ENCODE results near the gene POMT2.
"Not testable (repeated sequence)": the region's sequence is repeated elsewhere in the genome, so short reads cannot be mapped to it uniquely, and the experiment has no call there.

POMT2 gene, protein sequence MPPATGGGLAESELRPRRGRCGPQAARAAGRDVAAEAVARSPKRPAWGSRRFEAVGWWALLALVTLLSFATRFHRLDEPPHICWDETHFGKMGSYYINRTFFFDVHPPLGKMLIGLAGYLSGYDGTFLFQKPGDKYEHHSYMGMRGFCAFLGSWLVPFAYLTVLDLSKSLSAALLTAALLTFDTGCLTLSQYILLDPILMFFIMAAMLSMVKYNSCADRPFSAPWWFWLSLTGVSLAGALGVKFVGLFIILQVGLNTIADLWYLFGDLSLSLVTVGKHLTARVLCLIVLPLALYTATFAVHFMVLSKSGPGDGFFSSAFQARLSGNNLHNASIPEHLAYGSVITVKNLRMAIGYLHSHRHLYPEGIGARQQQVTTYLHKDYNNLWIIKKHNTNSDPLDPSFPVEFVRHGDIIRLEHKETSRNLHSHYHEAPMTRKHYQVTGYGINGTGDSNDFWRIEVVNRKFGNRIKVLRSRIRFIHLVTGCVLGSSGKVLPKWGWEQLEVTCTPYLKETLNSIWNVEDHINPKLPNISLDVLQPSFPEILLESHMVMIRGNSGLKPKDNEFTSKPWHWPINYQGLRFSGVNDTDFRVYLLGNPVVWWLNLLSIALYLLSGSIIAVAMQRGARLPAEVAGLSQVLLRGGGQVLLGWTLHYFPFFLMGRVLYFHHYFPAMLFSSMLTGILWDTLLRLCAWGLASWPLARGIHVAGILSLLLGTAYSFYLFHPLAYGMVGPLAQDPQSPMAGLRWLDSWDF

GRCh38 chr14:77320238-77320935 lies at the start of gene POMT2:
Gene POMT2, minus strand, starts transcription at chr14:77320883. Its CDS starts 202 bp downstream, at chr14:77320681.
- DNase-seq = peak; percentile 91

DNA sequence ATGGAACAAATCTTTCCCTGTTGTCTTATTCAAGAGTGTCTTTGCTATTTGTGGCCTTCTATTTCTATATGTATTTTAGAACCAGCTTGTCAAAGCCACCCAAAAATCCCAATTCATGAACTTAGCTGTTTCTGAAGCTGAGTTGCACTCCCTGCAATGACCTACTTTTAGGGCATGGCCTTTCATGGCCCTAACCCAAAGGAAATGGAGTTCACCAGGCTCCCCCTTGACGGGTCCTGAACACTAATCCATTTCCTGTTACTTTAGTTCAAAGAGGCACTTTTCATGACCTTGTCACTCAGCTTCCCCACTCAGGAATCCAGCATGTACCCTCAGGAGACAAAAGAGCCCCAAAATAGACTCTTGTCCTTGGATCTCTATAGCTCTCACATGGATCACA lies 48.6 kb upstream of the POMT2 start:
- DNase-seq = no peak

- DNase-seq = no peak
These were observed 43.5 kb upstream of the POMT2 start for GRCh38 chr14:77364146-77364545.

DNA sequence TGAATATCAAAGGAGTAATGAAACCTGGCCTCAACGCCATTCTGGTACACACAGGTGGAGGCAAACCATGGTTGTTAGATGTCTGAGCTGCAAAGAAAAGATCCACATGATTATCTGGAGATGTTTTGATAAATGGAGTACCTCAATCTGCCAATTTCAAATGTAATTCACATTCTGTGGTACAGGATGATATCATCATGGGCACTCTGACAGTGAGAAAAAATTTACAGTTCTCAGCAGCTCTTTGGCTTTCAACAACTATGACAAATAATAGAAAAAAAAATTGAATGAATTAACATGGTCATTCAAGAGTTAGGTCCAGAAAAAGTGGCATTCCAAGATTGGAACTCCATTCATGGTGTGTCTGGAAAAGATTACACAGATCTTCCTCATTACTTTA lies 38.9 kb upstream of the POMT2 start:
- DNase-seq = no peak

DNA sequence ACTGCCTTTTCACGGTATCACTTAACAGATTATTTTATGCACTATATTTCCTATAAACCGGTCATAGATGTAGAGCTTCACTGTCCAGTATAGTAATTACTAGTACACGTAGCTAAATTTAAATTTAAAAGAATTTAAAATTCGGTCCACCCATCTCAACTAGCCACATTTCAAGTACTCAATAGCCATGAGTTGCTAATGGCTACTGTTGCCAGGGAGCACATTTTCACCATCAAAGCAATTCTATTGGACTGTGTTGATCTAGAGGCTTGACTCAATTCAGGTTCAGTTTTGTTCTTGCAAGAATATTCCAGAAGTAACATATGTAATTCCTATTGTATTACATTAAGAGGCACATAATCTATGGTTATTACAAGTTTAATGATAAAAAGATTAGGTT lies 36.2 kb upstream of the POMT2 start:
- DNase-seq = no peak

DNA sequence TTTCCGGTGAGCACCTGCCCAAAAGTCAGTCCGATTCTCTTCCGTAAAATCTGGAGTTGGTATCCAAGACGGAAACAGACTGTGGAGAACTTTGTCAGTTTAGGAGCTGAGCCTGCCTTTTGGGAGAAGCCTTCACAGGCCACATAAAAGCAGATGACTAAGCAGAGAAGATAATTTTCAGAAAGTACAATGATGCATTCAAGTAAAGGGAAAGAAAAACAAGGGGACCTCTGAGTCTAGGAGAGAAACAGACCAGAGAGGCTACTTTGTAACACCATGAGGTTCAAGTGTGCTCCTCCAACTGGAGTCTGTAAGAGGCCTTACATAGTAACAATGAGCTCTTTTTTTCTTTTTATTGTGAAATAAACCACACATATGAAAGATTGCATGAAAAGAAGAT lies 35.1 kb upstream of the POMT2 start:
- DNase-seq = no peak

DNA sequence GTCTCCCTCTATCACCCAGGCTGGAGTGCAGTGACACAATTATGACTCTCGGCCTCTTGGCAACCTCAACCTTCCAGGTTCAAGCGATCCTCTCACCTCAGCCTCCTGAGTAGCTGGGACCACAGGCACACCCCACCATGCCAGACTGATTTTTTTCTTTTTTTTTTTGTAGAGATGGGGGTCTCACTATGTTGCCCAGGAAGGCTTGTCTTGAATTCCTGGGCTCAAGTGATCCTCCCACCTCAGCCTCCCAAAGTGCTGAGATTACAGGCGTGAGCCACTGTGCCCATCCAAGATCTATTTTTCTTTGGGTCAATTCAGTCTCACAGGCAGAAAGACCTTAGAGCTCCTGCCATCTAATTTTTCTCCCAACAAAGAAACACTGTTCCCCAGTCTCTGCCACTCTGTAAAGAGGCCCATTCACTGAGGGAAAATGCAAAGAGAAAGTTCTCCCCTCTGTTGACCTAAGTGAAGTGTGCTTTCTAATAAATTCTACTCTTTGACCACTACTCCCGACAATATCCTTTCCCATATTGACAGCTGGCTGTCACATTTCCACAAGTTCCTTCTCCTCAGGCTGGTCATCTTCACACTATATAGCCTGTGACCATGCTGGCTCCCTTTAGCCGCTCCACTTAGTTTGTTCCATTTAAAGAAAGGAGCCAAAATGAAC lies 32.9 kb upstream of the POMT2 start:
- DNase-seq = no peak

- DNase-seq = no peak
These were observed 27.1 kb upstream of the POMT2 start for GRCh38 chr14:77347751-77348150.

DNA sequence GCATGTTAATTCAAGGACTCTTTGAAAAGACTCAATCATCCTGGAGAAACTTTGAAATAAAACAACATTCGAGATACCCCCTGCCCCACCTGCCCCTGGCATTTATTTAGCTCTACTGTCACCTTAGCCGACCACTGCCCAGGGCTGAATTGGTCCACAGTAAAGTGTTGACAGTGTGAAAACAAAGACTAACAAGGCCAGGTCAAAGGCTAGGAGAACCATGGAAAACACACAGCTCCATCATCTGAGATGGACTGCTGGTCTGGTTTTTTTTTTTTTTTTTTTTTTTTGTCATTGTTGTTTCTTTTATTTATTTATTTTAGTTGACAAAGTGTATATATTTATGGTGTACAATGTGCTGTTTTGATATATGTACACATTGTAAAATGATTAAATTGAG lies 25.8 kb upstream of the POMT2 start:
- DNase-seq = no peak

GRCh38 chr14:77344377-77344996 lies 23.8 kb upstream of the POMT2 start:
- no peak for DNase-seq

DNA sequence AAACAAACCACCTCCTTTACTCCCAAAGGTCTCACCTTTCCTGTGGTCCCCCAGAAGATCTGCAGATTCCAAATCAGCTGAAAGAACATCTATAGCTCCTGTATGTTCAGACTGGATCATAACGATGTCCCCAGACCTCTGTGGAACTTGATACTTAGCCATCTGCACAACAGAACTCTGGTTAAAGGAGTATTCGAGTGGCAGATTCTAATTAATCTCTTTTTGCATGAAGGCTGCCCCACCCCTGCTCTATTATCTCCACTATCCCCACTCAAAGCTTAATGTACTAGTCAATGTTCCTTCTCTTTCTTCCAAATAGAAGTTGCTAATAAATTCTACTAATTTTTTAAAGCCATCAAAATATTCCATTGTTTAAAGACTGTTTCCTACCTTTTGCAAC lies 23.0 kb upstream of the POMT2 start:
- DNase-seq = no peak

- DNase-seq = no peak
These were observed 22.2 kb upstream of the POMT2 start for GRCh38 chr14:77342726-77343397.

DNA sequence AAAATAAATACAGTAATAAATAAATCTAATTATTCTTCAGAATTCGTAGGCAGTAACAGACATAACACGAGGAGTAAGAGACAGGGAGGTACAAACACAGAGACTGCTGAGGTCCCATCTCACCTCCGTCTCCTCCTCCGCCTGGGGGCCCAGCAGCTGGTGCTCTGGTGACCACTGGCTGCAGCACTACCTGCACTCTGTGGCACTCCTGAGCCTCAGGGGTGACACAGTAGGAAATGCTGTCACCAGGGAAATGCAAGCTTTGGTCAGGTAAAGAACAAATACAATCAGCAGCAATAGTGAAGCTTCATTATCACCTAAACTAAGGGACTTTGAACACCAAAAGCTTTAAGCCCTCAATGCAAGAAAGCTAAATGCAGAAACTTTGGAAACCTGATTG lies 19.7 kb upstream of the POMT2 start:
- DNase-seq = no peak

DNA sequence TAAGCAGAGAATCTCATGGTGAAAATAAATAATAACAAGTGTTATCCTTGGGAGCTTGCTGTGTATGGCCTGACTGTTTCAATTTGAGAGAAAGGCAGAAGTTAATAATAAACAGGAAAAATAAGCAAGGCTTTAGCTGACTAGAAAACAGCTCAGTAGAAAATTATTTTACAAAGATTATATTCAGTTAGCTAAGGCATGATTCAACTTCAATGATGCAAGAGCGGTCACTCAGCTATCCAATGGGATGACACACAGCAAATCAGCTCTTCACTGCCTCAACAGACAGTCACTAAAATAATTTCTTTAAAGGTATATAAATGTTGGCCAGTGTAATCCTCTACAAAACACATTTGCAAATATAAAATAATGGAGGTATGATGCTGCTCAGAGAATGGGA lies 18.7 kb upstream of the POMT2 start:
- peak; percentile 57 for DNase-seq

- no peak for DNase-seq
These were observed 17.6 kb upstream of the POMT2 start for GRCh38 chr14:77338302-77338701.

GRCh38 chr14:77337880-77338279 lies 17.2 kb upstream of the POMT2 start:
- DNase-seq = no peak

GRCh38 chr14:77337255-77337654 lies 16.6 kb upstream of the POMT2 start:
- not testable (repeated sequence) for DNase-seq

DNA sequence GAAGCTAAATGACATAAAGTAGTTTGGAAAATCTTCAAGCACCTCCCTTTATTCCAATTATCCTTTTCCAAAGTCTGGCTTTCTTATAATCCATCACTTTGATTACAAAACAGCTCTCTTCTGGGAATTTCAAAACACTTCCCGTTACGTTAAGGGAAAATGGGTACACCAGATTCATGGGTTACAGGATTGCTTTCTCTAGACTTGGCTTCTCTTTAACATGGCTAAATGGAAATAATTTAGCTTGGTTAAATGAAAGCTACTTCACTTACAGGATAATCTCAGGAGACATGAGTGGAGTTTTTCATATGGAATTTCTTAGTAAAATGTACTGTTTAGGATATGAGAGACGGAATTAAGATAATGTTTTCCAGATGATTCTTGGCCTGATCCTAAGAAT lies 14.9 kb upstream of the POMT2 start:
- no peak for DNase-seq

GRCh38 chr14:77329872-77330271 lies 9.2 kb upstream of the POMT2 start:
- no peak for DNase-seq

DNA sequence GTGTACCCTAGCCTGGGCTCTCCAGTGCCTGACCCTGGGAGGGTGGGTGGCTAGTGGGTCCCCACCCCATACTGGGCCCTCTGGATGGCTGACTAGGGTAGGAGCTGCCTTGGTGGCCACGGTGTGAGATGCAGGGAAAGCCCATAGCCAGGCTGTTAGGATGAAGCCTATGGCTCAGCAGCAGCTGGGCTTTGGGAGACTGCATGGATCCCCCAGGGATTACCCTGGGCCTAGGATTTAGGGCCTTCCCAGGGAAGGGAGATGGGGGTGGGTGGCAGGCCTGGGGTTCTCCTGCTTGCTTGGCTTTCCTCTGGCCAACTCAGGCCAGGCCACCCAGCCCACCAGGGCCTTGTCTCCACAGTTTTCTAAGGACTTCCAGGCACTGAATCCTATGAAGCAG lies 6.4 kb upstream of the POMT2 start:
- no peak for DNase-seq

DNA sequence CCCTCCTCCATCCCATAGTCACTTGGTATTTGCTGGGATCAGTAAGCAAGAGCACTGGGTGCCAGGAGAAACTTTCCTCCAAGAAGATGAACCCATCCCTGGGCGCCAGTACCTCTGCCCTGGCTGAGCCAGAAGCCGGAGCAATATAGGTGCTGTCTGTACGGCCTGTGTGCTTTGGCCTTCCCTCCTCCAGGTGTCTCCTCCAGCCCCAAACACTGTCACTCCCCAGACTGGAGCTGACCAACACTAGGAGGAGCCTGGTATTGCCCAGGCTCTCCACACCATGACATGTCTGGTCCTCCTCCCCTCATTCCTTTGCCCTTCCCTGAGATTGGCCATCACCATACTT lies 5.0 kb upstream of the POMT2 start:
- no peak for DNase-seq
